WTC11 (cell line): ENCODE results near the gene DIRAS2.

Experiments
- CBFB ChIP-seq: sonication (generic); formaldehyde crosslinking; IDR thresholded peaks from 2 replicates; pipeline ENCODE4 v1.8.1; 2022; ENCODE audit warnings: mild to moderate bottlenecking, low read depth, missing genetic modification reagents
- CTCF ChIP-seq: fragments of 200-600 bp; IDR thresholded peaks from 2 replicates; pipeline ENCODE4 v1.8.0; 2022; ENCODE audit warnings: antibody characterized with exemption
- MYBL2 ChIP-seq: sonication (generic); formaldehyde crosslinking; IDR thresholded peaks from 2 replicates; pipeline ENCODE4 v1.8.1; 2023; ENCODE audit warnings: mild to moderate bottlenecking, moderate library complexity, missing genetic modification reagents

- TF ChIP-seq CTCF (no peak), MYBL2 (CRISPR knock-in tag) (no peak), CBFB (CRISPR knock-in tag) (no peak)
Observed at GRCh38 chr9:90568667-90569066, 74.0 kb downstream of the DIRAS2 start.
